IMR-90 (cell line): ENCODE results near the gene GUCY2C.

Experiments used
- BHLHE40 ChIP-seq: fragments of 150-350 bp; IDR thresholded peaks from 2 replicates; pipeline ENCODE4 v1.6.1; 2016; ENCODE audit warnings: mild to moderate bottlenecking, low read depth, low read length
- POLR2A ChIP-seq: IDR thresholded peaks from 2 replicates; pipeline ENCODE4 v1.6.1; 2012; ENCODE audit warnings: mild to moderate bottlenecking, low read depth, low read length
- RAD21 ChIP-seq: IDR thresholded peaks from 2 replicates; pipeline ENCODE4 v1.6.1; 2012; ENCODE audit warnings: low read length, improper control_type of control experiment
- TF ChIP-seq, protein P1 (sequence below): conservative IDR thresholded peaks from 2 replicates; pipeline ENCODE4 v1.5.1; 2012; ENCODE audit warnings: mild to moderate bottlenecking, low read depth, low read length, improper control_type of control experiment

GRCh38 chr12:14651371-14651770, 45.0 kb downstream of the GUCY2C start:
- TF ChIP-seq RAD21 (no peak), POLR2A (no peak), BHLHE40 (no peak)
- TF ChIP-seq, protein P1, sequence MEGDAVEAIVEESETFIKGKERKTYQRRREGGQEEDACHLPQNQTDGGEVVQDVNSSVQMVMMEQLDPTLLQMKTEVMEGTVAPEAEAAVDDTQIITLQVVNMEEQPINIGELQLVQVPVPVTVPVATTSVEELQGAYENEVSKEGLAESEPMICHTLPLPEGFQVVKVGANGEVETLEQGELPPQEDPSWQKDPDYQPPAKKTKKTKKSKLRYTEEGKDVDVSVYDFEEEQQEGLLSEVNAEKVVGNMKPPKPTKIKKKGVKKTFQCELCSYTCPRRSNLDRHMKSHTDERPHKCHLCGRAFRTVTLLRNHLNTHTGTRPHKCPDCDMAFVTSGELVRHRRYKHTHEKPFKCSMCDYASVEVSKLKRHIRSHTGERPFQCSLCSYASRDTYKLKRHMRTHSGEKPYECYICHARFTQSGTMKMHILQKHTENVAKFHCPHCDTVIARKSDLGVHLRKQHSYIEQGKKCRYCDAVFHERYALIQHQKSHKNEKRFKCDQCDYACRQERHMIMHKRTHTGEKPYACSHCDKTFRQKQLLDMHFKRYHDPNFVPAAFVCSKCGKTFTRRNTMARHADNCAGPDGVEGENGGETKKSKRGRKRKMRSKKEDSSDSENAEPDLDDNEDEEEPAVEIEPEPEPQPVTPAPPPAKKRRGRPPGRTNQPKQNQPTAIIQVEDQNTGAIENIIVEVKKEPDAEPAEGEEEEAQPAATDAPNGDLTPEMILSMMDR = no peak
